ENCODE results near the gene NPC1. TPM values are rescaled to one million over a fixed set of nuclear protein-coding genes. Genes with fewer than 3 reads are reported as not detected.

Gene NPC1
- total and polyA plus RNA-seq, 4 experiments from 2014 or later, result 14.0 to 64.5 (median 42.4) TPM

GRCh38 chr18:23609390-23610023 lies 23.2 kb upstream of the NPC1 start:
- Mint-ChIP-seq H3K27ac (no peak overlapping the region), H3K4me3 (no peak overlapping the region), H3K36me3 (no peaks in the 10 kb centered on the region), H3K27me3 (peaks cover 1 to 3% of the 10 kb centered on the region in 2 donors), H3K9me3 (no peaks in the 10 kb centered on the region), H3K4me1 (no peaks in the 10 kb centered on the region)
- Histone ChIP-seq H3K9me3 (ENCODE audit: control insufficient read depth in 1 of 2, low read length in 2 of 2) (no peaks in the 10 kb centered on the region), H3K4me3 (ENCODE audit: low read length in 2 of 2) (no peak overlapping the region), H3K36me3 (ENCODE audit: insufficient read depth, low read length) (no peaks in the 10 kb centered on the region), H3K4me1 (ENCODE audit: insufficient read depth, low read length) (no peaks in the 10 kb centered on the region), H3K27me3 (ENCODE audit: insufficient read depth, low read length) (no peaks in the 10 kb centered on the region), H3K27ac (ENCODE audit: low read depth, low read length) (no peak overlapping the region)
- intact Hi-C loops (cut with micrococcal nuclease), result no loop called here
- DNase-seq, result no peak
- ChIA-PET CTCF (ENCODE audit: partially characterized antibody) (no interaction called here), POLR2A (ENCODE audit: partially characterized antibody) (no interaction called here)

- DNase-seq, result no peak
- no peaks in the 10 kb centered on the region for H3K9me3 Mint-ChIP-seq
- H3K4me3 Mint-ChIP-seq, result no peak overlapping the region
- Histone ChIP-seq H3K4me1 (ENCODE audit: insufficient read depth, low read length) (no peaks in the 10 kb centered on the region), H3K9me3 (ENCODE audit: control insufficient read depth in 1 of 2, low read length in 2 of 2) (no peaks in the 10 kb centered on the region), H3K4me3 (ENCODE audit: low read length in 2 of 2) (no peak overlapping the region), H3K27me3 (ENCODE audit: insufficient read depth, low read length) (no peaks in the 10 kb centered on the region), H3K36me3 (ENCODE audit: insufficient read depth, low read length) (no peaks in the 10 kb centered on the region), H3K27ac (ENCODE audit: low read depth, low read length) (no peak overlapping the region)
- no peaks in the 10 kb centered on the region for H3K4me1 Mint-ChIP-seq
- H3K27me3 Mint-ChIP-seq, result peaks cover 1 to 3% of the 10 kb centered on the region in 2 donors
- intact Hi-C loops (cut with micrococcal nuclease), result no loop called here
- no peaks in the 10 kb centered on the region for H3K36me3 Mint-ChIP-seq
- ChIA-PET POLR2A (ENCODE audit: partially characterized antibody) (no interaction called here), CTCF (ENCODE audit: partially characterized antibody) (interaction anchor here (1.0 kb wide), 1 partner anchor 17 kb away, joined by 3 read pairs; no protein-coding TSS in a partner anchor)
- no peak overlapping the region for H3K27ac Mint-ChIP-seq
These were observed 21.9 kb upstream of the NPC1 start for GRCh38 chr18:23608211-23608610.

- CTCF ChIA-PET (ENCODE audit: partially characterized antibody), result no interaction called here
- POLR2A ChIA-PET (ENCODE audit: partially characterized antibody), result no interaction called here
- no peaks in the 10 kb centered on the region for H3K27me3 ChIP-seq (ENCODE audit: insufficient read depth, low read length)
These were observed 19.6 kb upstream of the NPC1 start for GRCh38 chr18:23605941-23606340.

GRCh38 chr18:23599809-23600208 lies 13.5 kb upstream of the NPC1 start:
- intact Hi-C loops (cut with micrococcal nuclease), result no loop called here
- Mint-ChIP-seq H3K36me3 (no peaks in the 10 kb centered on the region), H3K4me1 (no peaks in the 10 kb centered on the region), H3K4me3 (no peak overlapping the region), H3K27ac (no peak overlapping the region), H3K9me3 (no peaks in the 10 kb centered on the region), H3K27me3 (peaks cover 0 to 2% of the 10 kb centered on the region in 2 donors)
- no peaks in the 10 kb centered on the region for H3K4me1 ChIP-seq (ENCODE audit: insufficient read depth, low read length)
- CTCF ChIA-PET (ENCODE audit: partially characterized antibody), result interaction anchor here (0.7 to 1.3 kb wide), 2 partner anchors 15 to 95 kb away, joined by 3 to 4 read pairs; no protein-coding TSS in a partner anchor
- peaks cover 5% of the 10 kb centered on the region for H3K27me3 ChIP-seq (ENCODE audit: insufficient read depth, low read length)
- no peak overlapping the region for H3K27ac ChIP-seq (ENCODE audit: low read depth, low read length)
- POLR2A ChIA-PET (ENCODE audit: partially characterized antibody), result no interaction called here
- H3K4me3 ChIP-seq (ENCODE audit: low read length in 2 of 2), result no peak overlapping the region
- H3K36me3 ChIP-seq (ENCODE audit: insufficient read depth, low read length), result no peaks in the 10 kb centered on the region
- no peaks in the 10 kb centered on the region for H3K9me3 ChIP-seq (ENCODE audit: control insufficient read depth in 1 of 2, low read length in 2 of 2)
- DNase-seq, result no peak

More at GRCh38 chr18:23605941-23606340, 19.6 kb upstream of the NPC1 start:
- no peak for DNase-seq
- Mint-ChIP-seq H3K4me3 (no peak overlapping the region), H3K4me1 (no peaks in the 10 kb centered on the region), H3K36me3 (no peaks in the 10 kb centered on the region), H3K27ac (no peak overlapping the region), H3K9me3 (no peaks in the 10 kb centered on the region), H3K27me3 (peaks cover 3% of the 10 kb centered on the region in 2 donors)
- Histone ChIP-seq H3K36me3 (ENCODE audit: insufficient read depth, low read length) (no peaks in the 10 kb centered on the region), H3K27ac (ENCODE audit: low read depth, low read length) (no peak overlapping the region), H3K4me3 (ENCODE audit: low read length in 2 of 2) (no peak overlapping the region), H3K9me3 (ENCODE audit: control insufficient read depth in 1 of 2, low read length in 2 of 2) (no peaks in the 10 kb centered on the region), H3K4me1 (ENCODE audit: insufficient read depth, low read length) (no peaks in the 10 kb centered on the region)
- intact Hi-C loops (cut with micrococcal nuclease), result no loop called here

- H3K36me3 ChIP-seq (ENCODE audit: insufficient read depth, low read length), result no peaks in the 10 kb centered on the region
- no peak overlapping the region for H3K4me3 ChIP-seq (ENCODE audit: low read length in 2 of 2)
- no peak for DNase-seq
- peaks cover 5% of the 10 kb centered on the region for H3K27me3 ChIP-seq (ENCODE audit: insufficient read depth, low read length)
- no peaks in the 10 kb centered on the region for H3K4me1 ChIP-seq (ENCODE audit: insufficient read depth, low read length)
- no peaks in the 10 kb centered on the region for H3K9me3 ChIP-seq (ENCODE audit: control insufficient read depth in 1 of 2, low read length in 2 of 2)
- Mint-ChIP-seq H3K36me3 (no peaks in the 10 kb centered on the region), H3K27ac (no peak overlapping the region), H3K9me3 (no peaks in the 10 kb centered on the region), H3K4me1 (no peaks in the 10 kb centered on the region), H3K27me3 (no peaks in the 10 kb centered on the region), H3K4me3 (no peak overlapping the region)
- CTCF ChIA-PET (ENCODE audit: partially characterized antibody), result no interaction called here
- POLR2A ChIA-PET (ENCODE audit: partially characterized antibody), result no interaction called here
- no peak overlapping the region for H3K27ac ChIP-seq (ENCODE audit: low read depth, low read length)
- intact Hi-C loops (cut with micrococcal nuclease), result no loop called here
These were observed 9.9 kb upstream of the NPC1 start for GRCh38 chr18:23596183-23596582.

- intact Hi-C loops (cut with micrococcal nuclease), result no loop called here
- H3K4me1 ChIP-seq (ENCODE audit: insufficient read depth, low read length), result no peaks in the 10 kb centered on the region
- no peak overlapping the region for H3K4me3 ChIP-seq (ENCODE audit: low read length in 2 of 2)
- peaks cover 5% of the 10 kb centered on the region for H3K27me3 ChIP-seq (ENCODE audit: insufficient read depth, low read length)
- no peak for DNase-seq
- H3K27ac ChIP-seq (ENCODE audit: low read depth, low read length), result no peak overlapping the region
- no peaks in the 10 kb centered on the region for H3K9me3 Mint-ChIP-seq
- H3K27me3 Mint-ChIP-seq, result peaks cover 0 to 4% of the 10 kb centered on the region in 2 donors
- H3K36me3 Mint-ChIP-seq, result no peaks in the 10 kb centered on the region
- H3K4me1 Mint-ChIP-seq, result no peaks in the 10 kb centered on the region
- ChIA-PET CTCF (ENCODE audit: partially characterized antibody) (interaction anchor here (0.9 kb wide), 1 partner anchor 100 kb away, joined by 3 read pairs; no protein-coding TSS in a partner anchor), POLR2A (ENCODE audit: partially characterized antibody) (no interaction called here)
- no peak overlapping the region for H3K27ac Mint-ChIP-seq
- no peak overlapping the region for H3K4me3 Mint-ChIP-seq
- H3K36me3 ChIP-seq (ENCODE audit: insufficient read depth, low read length), result no peaks in the 10 kb centered on the region
- H3K9me3 ChIP-seq (ENCODE audit: control insufficient read depth in 1 of 2, low read length in 2 of 2), result no peaks in the 10 kb centered on the region
These were observed 9.3 kb upstream of the NPC1 start for GRCh38 chr18:23595591-23595990.

- no peak for DNase-seq
- Mint-ChIP-seq H3K9me3 (no peaks in the 10 kb centered on the region), H3K4me1 (no peaks in the 10 kb centered on the region), H3K36me3 (no peaks in the 10 kb centered on the region), H3K27me3 (peaks cover 0 to 4% of the 10 kb centered on the region in 2 donors), H3K27ac (no peak overlapping the region), H3K4me3 (no peak overlapping the region)
- Histone ChIP-seq H3K9me3 (ENCODE audit: control insufficient read depth in 1 of 2, low read length in 2 of 2) (no peaks in the 10 kb centered on the region), H3K4me3 (ENCODE audit: low read length in 2 of 2) (no peak overlapping the region), H3K36me3 (ENCODE audit: insufficient read depth, low read length) (no peaks in the 10 kb centered on the region), H3K27me3 (ENCODE audit: insufficient read depth, low read length) (no peaks in the 10 kb centered on the region), H3K27ac (ENCODE audit: low read depth, low read length) (no peak overlapping the region), H3K4me1 (ENCODE audit: insufficient read depth, low read length) (no peaks in the 10 kb centered on the region)
- intact Hi-C loops (cut with micrococcal nuclease), result no loop called here
- ChIA-PET CTCF (ENCODE audit: partially characterized antibody) (no interaction called here), POLR2A (ENCODE audit: partially characterized antibody) (no interaction called here)
These were observed 7.4 kb upstream of the NPC1 start for GRCh38 chr18:23593720-23594119.

Measured in CD4-positive, alpha-beta memory T cell (primary cell).